Body of pancreas (tissue), 4 donors: ENCODE measurements around the gene TGFBI. TPM values are rescaled to one million over a fixed set of nuclear protein-coding genes. Genes with fewer than 3 reads are reported as not detected.

ENCODE experiments used
- ATAC-seq: fragments of 150-250 bp; one replicate; pipeline ENCODE4 v1.9.1; 2016
- DNase-seq, 4 donors: peaks; one replicate each; pipeline ENCODE4 v3.0.0-alpha.2; 2019
- H3K27ac ChIP-seq, 4 donors: fragments of 200-600 bp; sonication (generic); 1 replicate in 3 of 4; 2 replicates in 1 of 4; pipeline versions ENCODE4 v1.5.1 to v1.6.1; 2016 to 2019; ENCODE audit warnings: mild to moderate bottlenecking in 1 of 4, mixed read lengths in 1 of 4, moderate library complexity in 1 of 4
- H3K27me3 ChIP-seq, 2 donors: fragments of 200-600 bp; sonication (generic); one replicate each; pipeline ENCODE4 v1.6.0; 2016; ENCODE audit warnings: mild to moderate bottlenecking in 1 of 2
- H3K36me3 ChIP-seq, 2 donors: fragments of 200-600 bp; sonication (generic); replicated peaks in 1 of 2; 2 replicates each; pipeline ENCODE4 v1.5.1; 2016; ENCODE audit warnings: low read depth in 2 of 2; ENCODE audit not compliant: insufficient read depth in 1 of 2
- H3K4me1 ChIP-seq: fragments of 200-600 bp; sonication (generic); one replicate; pipeline ENCODE4 v1.6.0; 2016
- H3K4me3 ChIP-seq, 2 donors: fragments of 200-600 bp; sonication (generic); 1 replicate in 1 of 2; 2 replicates in 1 of 2; pipeline ENCODE4 v1.5.1; 2016 to 2019
- H3K9me3 ChIP-seq, 3 donors: fragments of 200-600 bp; sonication (generic); 1 replicate in 2 of 3; 2 replicates in 1 of 3; pipeline ENCODE4 v1.5.1; 2016
- CTCF ChIP-seq, 7 experiments: fragments of 450-650 bp in 4 of 7; fragments of 200-600 bp in 3 of 7; sonication (generic) in 3 of 7; IDR thresholded peaks; one replicate each; pipeline ENCODE4 v1.5.1; 2016 to 2019; ENCODE audit warnings: antibody characterized with exemption in 7 of 7
- POLR2A ChIP-seq, 3 donors: fragments of 450-650 bp; IDR thresholded peaks; one replicate each; pipeline ENCODE4 v1.6.1; 2016; ENCODE audit warnings: antibody characterized with exemption in 3 of 3, mild to moderate bottlenecking in 2 of 3
- WGBS, 2 donors: methylation state at CpG; one replicate each; pipeline ENCODE4 v1.1.5; 2017; 5-methylcytosine and 5-hydroxymethylcytosine counted together
- intact Hi-C: fragments of 100-400 bp; cut with DNase I; formaldehyde crosslinking; loops from one replicate; pipeline ENCODE4 v1.15.1; 2023
- total RNA-seq, 2 donors: library from RNA; depleted of rRNA; stranded (reverse); fragments of >200 nt; gene quantifications; one replicate each; pipeline ENCODE4 v1.1.0, GENCODE V29; 2016

Gene TGFBI
- total RNA-seq, 2 donors from 2014 or later: 7.6 to 23.9 TPM

GRCh38 chr5:136011414-136012001, 17.3 kb upstream of the TGFBI start:
- H3K36me3 ChIP-seq: no peaks in the 10 kb centered on the region
- intact Hi-C loops: no loop called here
- TF ChIP-seq POLR2A (IDR thresholded peaks at IDR 0.05) (no peak), CTCF (IDR thresholded peaks at IDR 0.05) (no peak)
- no peaks in the 10 kb centered on the region for H3K4me1 ChIP-seq
- H3K27ac ChIP-seq: peak overlapping the region in 1 of 4 donors; percentile 57
- WGBS, 2 donors: 35 to 38% methylated on average over 4 of the region's 4 CpGs
- H3K4me3 ChIP-seq: no peak overlapping the region
- no peaks in the 10 kb centered on the region for H3K27me3 ChIP-seq
- no peak for DNase-seq
- no peaks in the 10 kb centered on the region for H3K9me3 ChIP-seq
- no peak for ATAC-seq

- H3K36me3 ChIP-seq: no peaks in the 10 kb centered on the region
- intact Hi-C loops: no loop called here
- ATAC-seq: no peak
- no peaks in the 10 kb centered on the region for H3K27me3 ChIP-seq
- H3K4me3 ChIP-seq: no peak overlapping the region
- WGBS, 2 donors: 17 to 26% methylated on average over 3 of the region's 3 CpGs
- peak overlapping the region in 1 of 4 donors; percentile 57 for H3K27ac ChIP-seq
- no peaks in the 10 kb centered on the region for H3K9me3 ChIP-seq
- DNase-seq: no peak
- TF ChIP-seq POLR2A (IDR thresholded peaks at IDR 0.05) (no peak), CTCF (IDR thresholded peaks at IDR 0.05) (no peak)
- no peaks in the 10 kb centered on the region for H3K4me1 ChIP-seq
Observed at GRCh38 chr5:136012041-136012804, 16.6 kb upstream of the TGFBI start.

- ATAC-seq (no peak), DNase-seq (no peak)
- H3K36me3 ChIP-seq: no peaks in the 10 kb centered on the region
- H3K4me1 ChIP-seq: no peaks in the 10 kb centered on the region
- H3K9me3 ChIP-seq: no peaks in the 10 kb centered on the region
- WGBS, 2 donors: 71 to 74% methylated on average over 2 of the region's 2 CpGs
- intact Hi-C loops: no loop called here
- H3K27ac ChIP-seq: no peak overlapping the region
- H3K4me3 ChIP-seq: no peak overlapping the region
- no peaks in the 10 kb centered on the region for H3K27me3 ChIP-seq
- TF ChIP-seq CTCF (IDR thresholded peaks at IDR 0.05) (no peak), POLR2A (IDR thresholded peaks at IDR 0.05) (no peak)
Observed at GRCh38 chr5:136013559-136013958, 15.2 kb upstream of the TGFBI start.

- 74 to 76% methylated on average over 7 of the region's 7 CpGs for WGBS, 2 donors
- ATAC-seq: no peak
Observed at GRCh38 chr5:136014049-136015002, 14.5 kb upstream of the TGFBI start.

More at GRCh38 chr5:136014049-136015002, 14.5 kb upstream of the TGFBI start:
- Histone ChIP-seq H3K4me1 (no peaks in the 10 kb centered on the region), H3K27ac (no peak overlapping the region), H3K4me3 (no peak overlapping the region), H3K36me3 (no peaks in the 10 kb centered on the region), H3K27me3 (no peaks in the 10 kb centered on the region), H3K9me3 (no peaks in the 10 kb centered on the region)
- intact Hi-C loops: no loop called here
- TF ChIP-seq CTCF (IDR thresholded peaks at IDR 0.05): no peak
- DNase-seq: no peak
